OCI-LY7 (cell line): ENCODE measurements around the gene CRYBB2. TPM values are rescaled to one million over a fixed set of nuclear protein-coding genes. Genes with fewer than 3 reads are reported as not detected.
"Not testable (repeated sequence)": the region's sequence is repeated elsewhere in the genome, so short reads cannot be mapped to it uniquely, and the experiment has no call there.

Experiments
- BruUV-seq: library from RNA; stranded (reverse); fragments of 400-500 nt; replicated peaks from 2 replicates; lab custom pipeline; 2021; lab: Mats Ljungman, UMichigan
- CTCF ChIA-PET: fragments of 300-600 bp; sonication (Branson Sonifier 250); formaldehyde crosslinking; loops from one replicate; lab custom pipeline; 2022; ENCODE audit warnings: antibody characterized with exemption; ENCODE audit not compliant: unreplicated experiment; lab: Charles Lee
- POLR2A ChIA-PET: fragments of 300-600 bp; sonication (Branson Sonifier 250); formaldehyde crosslinking; loops from one replicate; lab custom pipeline; 2022; ENCODE audit warnings: antibody characterized with exemption; lab: Charles Lee
- DNase-seq: peaks from one replicate; pipeline ENCODE4 v3.0.0-alpha.2; 2015; ENCODE audit warnings: low spot score
- H2AFZ ChIP-seq: fragments of 200-600 bp; sonication (generic), shearing (Covaris generic); 2 replicates; pipeline ENCODE4 v1.6.1; 2014; ENCODE audit warnings: mild to moderate bottlenecking, antibody characterized with exemption, low read length, moderate library complexity
- H3K27ac ChIP-seq: fragments of 200-600 bp; sonication (generic); 2 replicates; pipeline ENCODE4 v1.5.1; 2014; ENCODE audit warnings: mixed run types, low read depth, mild to moderate bottlenecking, moderate library complexity, low read length, inconsistent platforms; ENCODE audit not compliant: poor library complexity, severe bottlenecking
- H3K36me3 ChIP-seq: fragments of 200-600 bp; sonication (generic); 2 replicates; pipeline ENCODE4 v1.6.1; 2014; ENCODE audit warnings: mild to moderate bottlenecking, antibody characterized with exemption, low read length, moderate library complexity, mixed read lengths; ENCODE audit not compliant: insufficient read depth
- H3K4me1 ChIP-seq: fragments of 200-600 bp; sonication (generic); 2 replicates; pipeline ENCODE4 v1.5.1; 2014; ENCODE audit warnings: mild to moderate bottlenecking, low read length; ENCODE audit not compliant: insufficient read depth, poor library complexity, severe bottlenecking
- H3K4me2 ChIP-seq: fragments of 200-600 bp; sonication (generic); 2 replicates; pipeline ENCODE4 v1.6.1; 2014; ENCODE audit warnings: mild to moderate bottlenecking, low read length
- H3K4me3 ChIP-seq: fragments of 200-600 bp; sonication (generic); 2 replicates; pipeline ENCODE4 v1.5.1; 2014; ENCODE audit warnings: mild to moderate bottlenecking, low read depth, low read length; ENCODE audit not compliant: poor library complexity, severe bottlenecking
- H3K79me2 ChIP-seq: fragments of 200-600 bp; sonication (generic); 2 replicates; pipeline ENCODE4 v1.6.1; 2016; ENCODE audit warnings: low read depth, mild to moderate bottlenecking, low read length, moderate library complexity, mixed read lengths; ENCODE audit not compliant: insufficient read depth
- H3K9me2 ChIP-seq: fragments of 200-600 bp; sonication (generic); 2 replicates; pipeline ENCODE4 v1.6.1; 2016; ENCODE audit warnings: mild to moderate bottlenecking, low read length, mixed read lengths; ENCODE audit not compliant: insufficient read depth
- H3K9me3 ChIP-seq: fragments of 200-600 bp; sonication (generic); 2 replicates; pipeline ENCODE4 v1.6.1; 2014; ENCODE audit warnings: mild to moderate bottlenecking, mixed run types, low read length, mixed read lengths
- H4K20me1 ChIP-seq: fragments of 200-600 bp; sonication (generic); 2 replicates; pipeline ENCODE4 v1.6.1; 2014; ENCODE audit warnings: mild to moderate bottlenecking, antibody characterized with exemption, low read length, moderate library complexity, mixed read lengths; ENCODE audit not compliant: insufficient read depth
- intact Hi-C: fragments of 100-400 bp; cut with micrococcal nuclease; formaldehyde crosslinking; loops from one replicate; pipeline ENCODE4 v1.10.0; 2022; ENCODE audit not compliant: unreplicated experiment
- small RNA-seq: library from RNA; depleted of rRNA; stranded (forward); fragments of <200 nt; gene quantifications from one replicate; pipeline ENCODE3, GENCODE V24; 2014
- total RNA-seq, 2 experiments: library from RNA; depleted of rRNA in 1 of 2; stranded (reverse); fragments of >200 nt in 1 of 2; shearing (Covaris generic) in 1 of 2; gene quantifications; 2 replicates each; pipeline ENCODE4 v1.2.3, GENCODE V29; 2014 to 2022

Gene CRYBB2
- total RNA-seq, 2 experiments from 2014 or later, result not detected

- H3K36me3 ChIP-seq, CTCF ChIA-PET, H3K4me2 ChIP-seq, BruUV-seq, H3K79me2 ChIP-seq, H3K9me2 ChIP-seq, intact Hi-C loops, H2AFZ ChIP-seq, H3K4me3 ChIP-seq, POLR2A ChIA-PET, H4K20me1 ChIP-seq, H3K9me3 ChIP-seq, DNase-seq, H3K27ac ChIP-seq, H3K4me1 ChIP-seq: not testable (repeated sequence)
Observed at GRCh38 chr22:25268902-25269301, 49.5 kb downstream of the CRYBB2 start.

DNA sequence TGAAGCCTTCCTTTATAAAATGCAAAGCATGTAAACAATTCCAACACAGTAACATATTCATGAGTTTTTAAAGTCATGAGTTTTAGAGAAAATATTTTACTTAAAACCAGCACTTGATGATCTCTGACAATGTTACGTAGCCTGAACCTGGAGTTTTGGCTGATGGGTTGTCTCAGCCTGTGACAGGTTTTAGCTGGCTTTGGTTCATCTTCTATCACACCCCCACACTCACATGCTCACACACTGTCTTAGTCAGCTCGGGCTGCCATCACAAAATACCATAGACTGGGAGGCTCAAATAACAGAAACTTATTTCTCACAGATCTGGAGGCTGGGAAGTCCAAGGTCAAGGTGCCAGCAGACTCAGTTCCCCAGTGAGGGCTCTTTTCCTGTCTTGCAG, 50.6 kb downstream of the CRYBB2 start:
- H3K36me3 ChIP-seq, H3K4me2 ChIP-seq, H3K4me1 ChIP-seq, CTCF ChIA-PET, POLR2A ChIA-PET, H3K27ac ChIP-seq, H3K9me3 ChIP-seq, H2AFZ ChIP-seq, BruUV-seq, H4K20me1 ChIP-seq, H3K4me3 ChIP-seq, intact Hi-C loops, DNase-seq, H3K9me2 ChIP-seq, H3K79me2 ChIP-seq: not testable (repeated sequence)

DNA sequence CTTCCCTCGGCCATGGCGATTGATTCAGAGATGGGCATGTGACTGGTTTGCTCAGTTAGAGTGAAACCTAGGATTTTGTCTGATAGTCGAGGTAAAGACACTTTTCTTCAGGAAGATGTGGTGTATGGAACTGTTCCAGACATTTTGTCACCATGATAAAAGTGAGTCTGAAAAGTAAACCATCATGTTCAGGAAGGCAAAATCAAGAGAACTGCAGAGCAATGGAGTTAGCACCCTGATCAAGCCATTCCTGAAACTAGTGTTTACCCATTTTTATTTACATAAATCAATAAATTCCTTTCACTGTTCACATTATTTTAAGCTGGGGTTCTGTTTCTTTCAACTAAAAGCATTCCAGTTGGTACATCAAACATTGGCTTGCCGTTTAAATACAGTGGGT, 53.8 kb downstream of the CRYBB2 start:
- CTCF ChIA-PET, DNase-seq, H3K36me3 ChIP-seq, BruUV-seq, H3K4me1 ChIP-seq, H2AFZ ChIP-seq, H3K79me2 ChIP-seq, H3K27ac ChIP-seq, H4K20me1 ChIP-seq, H3K4me2 ChIP-seq, H3K9me3 ChIP-seq, intact Hi-C loops, H3K9me2 ChIP-seq, H3K4me3 ChIP-seq: not testable (repeated sequence)
- POLR2A ChIA-PET, result interaction anchor here (0.7 kb wide), 1 partner anchor 158 kb away, joined by 3 read pairs; no protein-coding TSS in a partner anchor

GRCh38 chr22:25273928-25274327, 54.5 kb downstream of the CRYBB2 start:
- H3K9me2 ChIP-seq, H3K79me2 ChIP-seq, DNase-seq, H3K4me1 ChIP-seq, BruUV-seq, intact Hi-C loops, H3K27ac ChIP-seq, H3K9me3 ChIP-seq, H2AFZ ChIP-seq, H3K4me2 ChIP-seq, H3K36me3 ChIP-seq, H4K20me1 ChIP-seq, CTCF ChIA-PET, H3K4me3 ChIP-seq: not testable (repeated sequence)
- POLR2A ChIA-PET, result interaction anchor here (0.7 kb wide), 1 partner anchor 159 kb away, joined by 3 read pairs; no protein-coding TSS in a partner anchor

- Histone ChIP-seq H3K4me1 (peaks cover 30% of the 10 kb centered on the region), H2AFZ (peak overlapping the region; percentile 98; the same call in 1 of the 2 replicates), H3K4me2 (peak overlapping the region; percentile 53), H3K27ac (peak overlapping the region; percentile 74), H3K4me3 (peak overlapping the region; percentile 15)
- H3K9me3 ChIP-seq, CTCF ChIA-PET, H3K79me2 ChIP-seq, H3K36me3 ChIP-seq, intact Hi-C loops, BruUV-seq, H4K20me1 ChIP-seq, H3K9me2 ChIP-seq: not testable (repeated sequence)
- POLR2A ChIA-PET, result interaction anchor here (0.6 kb wide), 1 partner anchor 385 kb away, joined by 3 read pairs; no protein-coding TSS in a partner anchor
- peak; percentile 81 for DNase-seq
Observed at GRCh38 chr22:25280118-25280517, 60.7 kb downstream of the CRYBB2 start.

Small RNA genes within 50 kb of the gene (small RNA-seq; reads per million reads assigned to genes)
- gene Z99916.2, result not detected

Other genes starting within 250 kb of the CRYBB2 start
- not detected in 2 replicates for gene CRYBB3, start 19.8 kb upstream of the CRYBB2 start, total RNA-seq (2014; rRNA removed; shearing (Covaris generic))
- gene CRYBB3, start 19.8 kb upstream of the CRYBB2 start, total RNA-seq (2022), result not detected in 2 replicates